HCT116 (cell line): ENCODE results near the gene MYO1A. TPM values are rescaled to one million over a fixed set of nuclear protein-coding genes. Genes with fewer than 3 reads are reported as not detected.

Source experiments
- ATAC-seq: fragments of 200-7000 bp; cut with Tn5 transposase; 2 replicates; pipeline ENCODE4 v1.9.1; 2020; ENCODE audit warnings: mild to moderate bottlenecking, moderate library complexity
- BruUV-seq: library from RNA; stranded (reverse); fragments of 400-500 nt; replicated peaks from 2 replicates; lab custom pipeline; 2021; lab: Mats Ljungman, UMichigan
- CTCF ChIA-PET: fragments of 300-600 bp; sonication (Branson Sonifier 250); formaldehyde crosslinking; loops from one replicate; lab custom pipeline; 2021; ENCODE audit warnings: antibody characterized with exemption; lab: Charles Lee
- POLR2A ChIA-PET: fragments of 300-600, 350-600 bp; sonication (Branson Sonifier 250); formaldehyde crosslinking; loops from one replicate; lab custom pipeline; 2021; ENCODE audit warnings: antibody characterized with exemption; lab: Charles Lee
- RAD21 ChIA-PET, 2 experiments: fragments of 300-600 bp; sonication (Branson Sonifier 250); formaldehyde crosslinking; loops; one replicate each; lab custom pipeline; 2023; ENCODE audit warnings: low total read pairs in 2 of 2; ENCODE audit not compliant: uncharacterized antibody in 2 of 2, unreplicated experiment in 2 of 2, low non-redundant PET in 1 of 2; lab: Charles Lee
- DNase-seq: peaks from one replicate; pipeline ENCODE4 v3.0.0-alpha.2; 2010; ENCODE audit warnings: low read depth, low spot score
- H2AFZ ChIP-seq: fragments of 200-600 bp; shearing (Covaris generic), sonication (generic); 2 replicates; pipeline ENCODE4 v1.6.1; 2017; ENCODE audit warnings: low read depth, mixed run types, mixed read lengths, antibody characterized with exemption, low read length; ENCODE audit not compliant: poor library complexity, severe bottlenecking
- H3K27ac ChIP-seq: 2 replicates; pipeline ENCODE4 v1.5.1; 2012; ENCODE audit warnings: low read depth, low read length
- H3K27me3 ChIP-seq: fragments of 200-600 bp; sonication (generic); 2 replicates; pipeline ENCODE4 v1.6.1; 2016; ENCODE audit warnings: mixed run types, low read length, mixed read lengths; ENCODE audit not compliant: insufficient read depth
- H3K36me3 ChIP-seq, 2 experiments: fragments of 200-500 bp in 1 of 2; fragments of 200-600 bp in 1 of 2; sonication (Bioruptor generic) in 1 of 2; sonication (generic) in 1 of 2; 2 replicates each; pipeline versions ENCODE4 v1.5.1 to v1.6.1; 2014 to 2016; ENCODE audit warnings: low read length in 2 of 2, inconsistent platforms in 1 of 2, mixed read lengths in 1 of 2, mixed run types in 1 of 2; ENCODE audit not compliant: insufficient read depth in 2 of 2, control insufficient read depth in 1 of 2
- H3K4me1 ChIP-seq, 2 experiments: fragments of 200-600 bp in 1 of 2; sonication (generic) in 1 of 2; 2 replicates each; pipeline versions ENCODE4 v1.5.1 to v1.6.1; 2012 to 2017; ENCODE audit warnings: low read length in 2 of 2, inconsistent platforms in 1 of 2, mild to moderate bottlenecking in 1 of 2, mixed read lengths in 1 of 2, mixed run types in 1 of 2, moderate library complexity in 1 of 2; ENCODE audit not compliant: insufficient read depth in 2 of 2, control insufficient read depth in 1 of 2
- H3K4me2 ChIP-seq: fragments of 200-600 bp; sonication (generic); 2 replicates; pipeline ENCODE4 v1.6.1; 2017; ENCODE audit warnings: mixed run types, low read length, mixed read lengths
- H3K4me3 ChIP-seq, 2 experiments: fragments of 200-600 bp in 1 of 2; sonication (generic) in 1 of 2; replicated peaks in 1 of 2; 2 replicates each; pipeline ENCODE4 v1.5.1; 2011 to 2016; ENCODE audit warnings: low read length in 2 of 2, control low read depth in 1 of 2, low read depth in 1 of 2, mild to moderate bottlenecking in 1 of 2, mixed read lengths in 1 of 2, mixed run types in 1 of 2
- H3K79me2 ChIP-seq: fragments of 200-600 bp; sonication (generic); 2 replicates; pipeline ENCODE4 v1.6.1; 2017; ENCODE audit warnings: mild to moderate bottlenecking, mixed run types, low read length, moderate library complexity, mixed read lengths; ENCODE audit not compliant: insufficient read depth
- H3K9ac ChIP-seq: fragments of 200-600 bp; sonication (generic); 2 replicates; pipeline ENCODE4 v1.6.1; 2016; ENCODE audit warnings: low read length, mixed read lengths
- H3K9me2 ChIP-seq: fragments of 200-600 bp; sonication (generic), shearing (Covaris generic); 2 replicates; pipeline ENCODE4 v1.6.1; 2017; ENCODE audit warnings: mixed run types, mild to moderate bottlenecking, moderate library complexity; ENCODE audit not compliant: insufficient read depth
- H3K9me3 ChIP-seq, 2 experiments: fragments of 200-500 bp in 1 of 2; fragments of 200-600 bp in 1 of 2; sonication (Bioruptor generic) in 1 of 2; sonication (generic) in 1 of 2; 2 replicates each; pipeline ENCODE4 v1.6.1; 2014 to 2017; ENCODE audit warnings: low read length in 2 of 2, mixed read lengths in 2 of 2, inconsistent platforms in 1 of 2, low read depth in 1 of 2, mild to moderate bottlenecking in 1 of 2, mixed run types in 1 of 2, moderate library complexity in 1 of 2; ENCODE audit not compliant: control insufficient read depth in 1 of 2, insufficient read depth in 1 of 2
- H4K20me1 ChIP-seq: fragments of 200-600 bp; sonication (generic), shearing (Covaris generic); 2 replicates; pipeline ENCODE4 v1.6.1; 2017; ENCODE audit warnings: mixed run types, mild to moderate bottlenecking, moderate library complexity; ENCODE audit not compliant: insufficient read depth
- ATF3 ChIP-seq: IDR thresholded peaks from 2 replicates; pipeline ENCODE4 v1.6.1; 2012
- CBX3 ChIP-seq: IDR thresholded peaks from 2 replicates; pipeline ENCODE4 v1.6.1; 2012; ENCODE audit warnings: low read depth
- CTCF ChIP-seq, 3 experiments: fragments of 200-600 bp in 1 of 3; sonication (generic) in 1 of 3; IDR thresholded peaks in 2 of 3; conservative IDR thresholded peaks in 1 of 3; 2 replicates each; pipeline ENCODE4 v1.5.1; 2012 to 2017; ENCODE audit warnings: low read depth in 2 of 3, low read length in 2 of 3, antibody characterized with exemption in 1 of 3, borderline replicate concordance in 1 of 3, control low read depth in 1 of 3, mild to moderate bottlenecking in 1 of 3, mixed read lengths in 1 of 3, mixed run types in 1 of 3, moderate library complexity in 1 of 3; ENCODE audit not compliant: insufficient read depth in 1 of 3
- EGR1 ChIP-seq: IDR thresholded peaks from 2 replicates; pipeline ENCODE4 v1.6.1; 2012; ENCODE audit warnings: low read depth
- EZH2phosphoT487 ChIP-seq: fragments of 200-600 bp; IDR thresholded peaks from 2 replicates; pipeline ENCODE4 v1.6.1; 2018; ENCODE audit warnings: antibody characterized with exemption, borderline replicate concordance
- MAX ChIP-seq: IDR thresholded peaks from 2 replicates; pipeline ENCODE4 v1.6.1; 2012
- POLR2AphosphoS5 ChIP-seq: IDR thresholded peaks from 2 replicates; pipeline ENCODE4 v1.6.1; 2011; ENCODE audit warnings: mild to moderate bottlenecking, low read depth, low read length, moderate library complexity
- RAD21 ChIP-seq: IDR thresholded peaks from 2 replicates; pipeline ENCODE4 v1.6.1; 2012; ENCODE audit warnings: low read depth, mild to moderate bottlenecking
- SP1 ChIP-seq: IDR thresholded peaks from 2 replicates; pipeline ENCODE4 v1.6.1; 2012; ENCODE audit warnings: low read depth
- TCF7L2 ChIP-seq: IDR thresholded peaks from 2 replicates; pipeline ENCODE4 v1.7.0; 2011; ENCODE audit warnings: borderline replicate concordance, inconsistent platforms; ENCODE audit not compliant: insufficient read depth, insufficient read length; ENCODE audit errors: extremely low read depth
- YY1 ChIP-seq: IDR thresholded peaks from 2 replicates; pipeline ENCODE4 v1.6.1; 2011; ENCODE audit warnings: low read length, low read depth, moderate library complexity, mild to moderate bottlenecking; ENCODE audit not compliant: insufficient replicate concordance; ENCODE audit errors: extremely low read depth
- ZBTB33 ChIP-seq: IDR thresholded peaks from 2 replicates; pipeline ENCODE4 v1.6.1; 2011; ENCODE audit warnings: mild to moderate bottlenecking, low read length, moderate library complexity; ENCODE audit not compliant: insufficient replicate concordance; ENCODE audit errors: extremely low read depth
- ZFX ChIP-seq: fragments of 450-650 bp; IDR thresholded peaks from 2 replicates; pipeline ENCODE4 v1.6.1; 2017
- ZNF274 ChIP-seq: fragments of 200-500 bp; sonication (Bioruptor generic); IDR thresholded peaks from 2 replicates; pipeline ENCODE4 v1.6.1; 2014; ENCODE audit warnings: mild to moderate bottlenecking, low read depth, low read length, inconsistent platforms
- intact Hi-C: fragments of 100-400 bp; cut with micrococcal nuclease; formaldehyde crosslinking; loops from 2 replicates; pipeline ENCODE4 v1.10.0; 2022
- total RNA-seq: library from RNA; stranded (reverse); gene quantifications from one replicate; pipeline ENCODE4 v1.2.1, GENCODE V29; 2021; ENCODE audit not compliant: unreplicated experiment

Gene MYO1A
- total RNA-seq, 1 experiment from 2014 or later: 0.76 TPM

- TF ChIP-seq SP1: no peak
- no peak for TF ChIP-seq ZFX
- Histone ChIP-seq H3K9me3 (no peaks in the 10 kb centered on the region), H3K4me2 (peak overlapping the region; percentile 90), H3K27me3 (no peaks in the 10 kb centered on the region), H2AFZ (no peak overlapping the region), H3K4me1 (peaks cover 43 to 81% of the 10 kb centered on the region in 2 experiments), H3K79me2 (peaks cover 38% of the 10 kb centered on the region), H4K20me1 (no peaks in the 10 kb centered on the region), H3K9ac (no peak overlapping the region; the same call in 1 of the 2 replicates), H3K27ac (peak overlapping the region; percentile 41), H3K4me3 (peak overlapping the region in 1 of 2 experiments; percentile 61; a peak in 1 of 4 replicates), H3K9me2 (no peaks in the 10 kb centered on the region), H3K36me3 (peaks cover 20 to 31% of the 10 kb centered on the region in 2 experiments; a peak in 3 of 4 replicates)
- ChIA-PET RAD21 (no interaction called here), POLR2A (interaction anchor here (4.8 kb wide), 1 partner anchor 20 kb away, joined by 50 read pairs; the partner anchor contains the start of gene STAT6), CTCF (interaction anchor here (1.6 to 1.7 kb wide), 2 partner anchors 22 to 37 kb away, joined by 3 to 5 read pairs; no protein-coding TSS in a partner anchor)
- BruUV-seq: no TSS peak
- DNase-seq (no peak), ATAC-seq (no peak)
- intact Hi-C loops: no loop called here
Observed at GRCh38 chr12:57090924-57091637, 41.2 kb upstream of the MYO1A start.

GRCh38 chr12:57090490-57090889, 40.6 kb upstream of the MYO1A start:
- no peaks in the 10 kb centered on the region for H4K20me1 ChIP-seq
- peak overlapping the region; percentile 41 for H3K27ac ChIP-seq
- POLR2A ChIA-PET: interaction anchor here (4.8 kb wide), 1 partner anchor 21 kb away, joined by 50 read pairs; the partner anchor contains the start of gene STAT6
- BruUV-seq: no TSS peak
- H2AFZ ChIP-seq: no peak overlapping the region
- H3K4me3 ChIP-seq: peak overlapping the region; percentile 61 to 90; a peak in 3 of 4 replicates
- RAD21 ChIA-PET: no interaction called here
- intact Hi-C loops: no loop called here
- CTCF ChIA-PET: no interaction called here
- H3K9me2 ChIP-seq: no peaks in the 10 kb centered on the region
- H3K9me3 ChIP-seq: no peaks in the 10 kb centered on the region
- ATAC-seq (no peak), DNase-seq (no peak)
- peaks cover 17 to 31% of the 10 kb centered on the region in 2 experiments; a peak in 3 of 4 replicates for H3K36me3 ChIP-seq
- H3K4me1 ChIP-seq: peaks cover 43 to 81% of the 10 kb centered on the region in 2 experiments
- peak overlapping the region; percentile 1; the same call in 1 of the 2 replicates for H3K9ac ChIP-seq
- no peaks in the 10 kb centered on the region for H3K27me3 ChIP-seq
- peak overlapping the region; percentile 90 for H3K4me2 ChIP-seq
- peaks cover 38% of the 10 kb centered on the region for H3K79me2 ChIP-seq
- TF ChIP-seq ATF3: no peak
- no peak for TF ChIP-seq ZFX
- no peak for TF ChIP-seq TCF7L2
- no peak for TF ChIP-seq CTCF (IDR thresholded peaks at IDR 0.05 in 2 of 3, conservative IDR thresholded peaks at IDR 0.05 in 1 of 3; ENCODE audit: borderline replicate concordance in 1 of 3, insufficient read depth in 1 of 3, low read depth in 2 of 3, low read length in 2 of 3)
- TF ChIP-seq CBX3: no peak
- no peak for TF ChIP-seq YY1
- TF ChIP-seq EGR1: no peak
- no peak for TF ChIP-seq RAD21
- TF ChIP-seq MAX: no peak
- no peak for TF ChIP-seq POLR2AphosphoS5
- no peak for TF ChIP-seq ZBTB33
- TF ChIP-seq ZNF274: no peak
- TF ChIP-seq EZH2phosphoT487: no peak
